Measurements from ENCODE around the gene CES3. TPM values are rescaled to one million over a fixed set of nuclear protein-coding genes. Genes with fewer than 3 reads are reported as not detected.

CES3 gene
- total RNA-seq, 2 donors from 2014 or later = 2.6 to 4.2 TPM

GRCh38 chr16:67009158-67009557, 48.1 kb downstream of the CES3 start:
- peaks cover 14% of the 10 kb centered on the region for H3K4me1 Mint-ChIP-seq
- peaks cover 23% of the 10 kb centered on the region for H3K36me3 Mint-ChIP-seq (ENCODE audit: low read depth)
- no peak for ATAC-seq (replicated peaks)
- H3K9me3 Mint-ChIP-seq = no peaks in the 10 kb centered on the region
- H3K27me3 Mint-ChIP-seq = no peaks in the 10 kb centered on the region
- peak overlapping the region; percentile 25 for H3K27ac Mint-ChIP-seq
- no peak overlapping the region for H3K4me3 Mint-ChIP-seq

GRCh38 chr16:67011274-67011673, 50.2 kb downstream of the CES3 start:
- Mint-ChIP-seq H3K36me3 (ENCODE audit: low read depth) (peaks cover 11% of the 10 kb centered on the region), H3K9me3 (no peaks in the 10 kb centered on the region), H3K27me3 (no peaks in the 10 kb centered on the region), H3K4me3 (peak overlapping the region; percentile 84), H3K4me1 (peaks cover 14% of the 10 kb centered on the region), H3K27ac (peak overlapping the region; percentile 7)
- ATAC-seq (replicated peaks) = no peak

DNA sequence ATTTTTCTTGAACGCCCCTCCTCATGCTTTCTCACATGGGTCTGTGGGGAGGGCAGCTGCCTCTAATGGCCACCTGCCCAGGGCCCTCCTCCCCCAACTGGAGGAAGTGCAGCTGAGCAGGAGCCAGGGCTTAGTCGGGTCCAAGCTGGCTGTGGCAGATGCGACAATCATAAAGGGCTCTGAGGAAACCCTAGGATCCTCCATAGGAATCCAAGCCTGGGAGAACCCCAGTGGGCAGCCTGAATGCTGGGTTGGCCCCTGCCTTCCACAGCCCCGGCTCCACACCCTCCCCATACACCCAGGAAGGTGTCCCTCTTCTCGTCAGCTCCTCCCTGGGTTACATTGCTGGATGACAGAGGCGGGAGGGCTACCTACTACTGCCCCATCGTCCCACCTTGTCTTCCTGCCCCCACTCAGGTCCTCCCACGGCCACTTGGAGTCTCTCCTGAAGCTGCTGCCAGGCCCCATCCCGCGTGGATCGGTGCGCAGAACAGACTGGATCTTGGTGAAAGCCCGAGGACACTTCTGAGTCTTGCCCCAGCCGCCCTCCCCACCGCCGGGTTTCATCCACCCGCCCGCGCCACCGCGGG, 52.3 kb downstream of the CES3 start:
- H3K4me3 Mint-ChIP-seq = peak overlapping the region; percentile 84
- H3K4me1 Mint-ChIP-seq = peaks cover 9% of the 10 kb centered on the region
- H3K27ac Mint-ChIP-seq = peak overlapping the region; percentile 89
- H3K9me3 Mint-ChIP-seq = no peaks in the 10 kb centered on the region
- peaks cover 11% of the 10 kb centered on the region for H3K36me3 Mint-ChIP-seq (ENCODE audit: low read depth)
- H3K27me3 Mint-ChIP-seq = no peaks in the 10 kb centered on the region
- ATAC-seq (replicated peaks) = peak; percentile 2

- Mint-ChIP-seq H3K36me3 (ENCODE audit: low read depth) (peaks cover 11% of the 10 kb centered on the region), H3K4me1 (peaks cover 9% of the 10 kb centered on the region), H3K4me3 (peak overlapping the region; percentile 84), H3K27ac (peak overlapping the region; percentile 89), H3K27me3 (no peaks in the 10 kb centered on the region), H3K9me3 (no peaks in the 10 kb centered on the region)
- ATAC-seq (replicated peaks) = peak; percentile 66
Observed at GRCh38 chr16:67013823-67014633, 53.0 kb downstream of the CES3 start.

DNA sequence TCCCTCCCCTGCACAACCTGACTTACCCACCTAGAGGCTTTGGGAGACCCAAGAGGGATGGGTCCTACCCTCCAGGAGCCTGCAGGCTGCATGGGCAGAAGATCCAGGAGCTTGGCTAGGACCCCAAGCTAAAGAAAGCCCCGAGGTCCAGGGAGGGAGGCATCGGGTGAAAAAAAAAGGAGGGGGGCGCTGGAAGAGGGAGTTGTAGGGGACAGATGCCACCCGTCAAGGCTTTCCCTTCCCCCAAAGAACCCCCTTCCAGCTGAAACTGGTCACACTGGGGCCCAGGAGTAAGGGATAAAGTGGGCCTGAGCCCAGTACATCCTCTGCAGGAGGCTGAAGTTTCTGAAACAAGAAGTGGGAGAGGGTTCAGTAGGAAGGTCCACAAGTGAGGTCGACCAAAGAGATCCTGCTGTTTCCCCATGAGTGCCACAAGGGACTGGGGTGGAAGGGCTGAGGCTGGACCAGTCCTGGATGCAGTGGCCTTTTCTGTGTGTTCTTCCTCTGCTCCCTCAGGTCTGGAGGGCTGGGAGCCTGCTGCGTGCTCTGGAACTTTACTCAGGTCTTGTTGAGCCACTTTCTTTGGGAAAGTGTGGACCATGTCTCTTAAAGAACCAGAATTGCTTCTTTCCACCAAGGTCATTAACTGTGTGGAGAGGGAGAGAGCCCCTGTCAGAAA, 53.7 kb downstream of the CES3 start:
- Mint-ChIP-seq H3K4me3 (peak overlapping the region; percentile 84), H3K4me1 (peaks cover 9% of the 10 kb centered on the region), H3K27me3 (no peaks in the 10 kb centered on the region), H3K36me3 (ENCODE audit: low read depth) (peaks cover 11% of the 10 kb centered on the region), H3K9me3 (no peaks in the 10 kb centered on the region), H3K27ac (peak overlapping the region; percentile 87)
- ATAC-seq (replicated peaks) = no peak

- H3K27ac Mint-ChIP-seq = no peak overlapping the region
- H3K9me3 Mint-ChIP-seq = no peaks in the 10 kb centered on the region
- peak overlapping the region; percentile 84 for H3K4me3 Mint-ChIP-seq
- ATAC-seq (replicated peaks) = no peak
- no peaks in the 10 kb centered on the region for H3K27me3 Mint-ChIP-seq
- peaks cover 9% of the 10 kb centered on the region for H3K4me1 Mint-ChIP-seq
- H3K36me3 Mint-ChIP-seq (ENCODE audit: low read depth) = peaks cover 11% of the 10 kb centered on the region
Observed at GRCh38 chr16:67015313-67015731, 54.3 kb downstream of the CES3 start.

- Mint-ChIP-seq H3K27ac (peak overlapping the region; percentile 32), H3K4me3 (no peak overlapping the region), H3K9me3 (no peaks in the 10 kb centered on the region), H3K36me3 (ENCODE audit: low read depth) (peaks cover 5% of the 10 kb centered on the region), H3K27me3 (no peaks in the 10 kb centered on the region), H3K4me1 (peaks cover 7% of the 10 kb centered on the region)
- no peak for ATAC-seq (replicated peaks)
Observed at GRCh38 chr16:67016143-67016542, 55.1 kb downstream of the CES3 start.

GRCh38 chr16:67016681-67017420, 55.8 kb downstream of the CES3 start:
- no peaks in the 10 kb centered on the region for H3K9me3 Mint-ChIP-seq
- peaks cover 7% of the 10 kb centered on the region for H3K4me1 Mint-ChIP-seq
- ATAC-seq (replicated peaks) = no peak
- no peak overlapping the region for H3K4me3 Mint-ChIP-seq
- H3K27me3 Mint-ChIP-seq = no peaks in the 10 kb centered on the region
- peaks cover 5% of the 10 kb centered on the region for H3K36me3 Mint-ChIP-seq (ENCODE audit: low read depth)
- H3K27ac Mint-ChIP-seq = peak overlapping the region; percentile 32

DNA sequence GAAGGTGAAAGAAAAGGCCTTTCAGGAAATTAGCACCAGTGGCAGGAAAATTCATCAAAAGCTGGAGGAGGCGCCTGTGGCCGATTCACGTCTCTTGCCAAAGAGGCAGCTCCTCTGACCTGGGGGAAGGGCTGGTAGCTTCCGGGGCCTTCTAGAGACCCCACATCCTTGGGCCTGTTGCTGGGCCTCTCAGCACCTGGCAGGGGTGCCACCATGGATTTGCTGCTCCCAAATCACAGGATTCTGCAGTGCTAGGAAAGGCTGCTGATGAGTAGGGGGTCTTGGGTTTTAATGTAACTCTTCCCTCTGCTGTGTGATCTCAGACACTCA, 56.3 kb downstream of the CES3 start:
- Mint-ChIP-seq H3K4me3 (no peak overlapping the region), H3K9me3 (no peaks in the 10 kb centered on the region), H3K4me1 (peaks cover 7% of the 10 kb centered on the region), H3K27ac (no peak overlapping the region), H3K36me3 (ENCODE audit: low read depth) (peaks cover 5% of the 10 kb centered on the region), H3K27me3 (no peaks in the 10 kb centered on the region)
- ATAC-seq (replicated peaks) = no peak

DNA sequence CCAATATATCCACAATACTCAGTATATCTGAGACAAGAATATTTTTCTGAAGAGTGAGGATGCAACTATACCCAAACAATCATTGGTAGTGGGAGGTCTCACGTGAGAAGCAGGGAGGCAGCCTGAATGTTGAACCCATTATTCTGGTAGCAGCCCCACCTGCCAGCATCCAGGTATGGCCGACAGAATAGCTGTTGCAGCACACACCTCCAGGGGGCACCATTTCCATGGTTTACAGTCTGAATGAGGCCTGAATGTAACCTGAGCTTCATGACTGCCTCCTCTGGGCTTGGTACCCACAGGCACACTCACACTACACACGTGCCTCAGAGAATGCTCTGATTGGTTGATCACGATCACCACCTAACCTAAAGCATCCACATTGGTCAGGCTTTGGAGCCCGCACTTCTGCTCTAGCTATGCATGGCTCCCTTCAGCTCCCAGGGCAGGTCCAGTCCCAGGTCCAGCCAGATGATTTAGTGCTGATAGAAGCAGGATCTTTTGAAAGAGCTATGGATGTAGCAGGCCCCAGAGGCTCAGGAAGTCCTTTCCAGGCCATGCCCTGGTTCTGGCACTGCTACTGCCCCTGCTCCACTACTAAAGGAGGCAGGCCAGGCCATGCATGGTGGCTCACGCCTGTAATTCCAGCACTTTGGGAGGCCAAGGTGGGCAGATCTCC, 56.9 kb downstream of the CES3 start:
- peaks cover 6% of the 10 kb centered on the region for H3K4me1 Mint-ChIP-seq
- H3K4me3 Mint-ChIP-seq = no peak overlapping the region
- no peak overlapping the region for H3K27ac Mint-ChIP-seq
- no peaks in the 10 kb centered on the region for H3K9me3 Mint-ChIP-seq
- no peaks in the 10 kb centered on the region for H3K27me3 Mint-ChIP-seq
- peak; percentile 93 for ATAC-seq (replicated peaks)
- H3K36me3 Mint-ChIP-seq (ENCODE audit: low read depth) = peaks cover 4% of the 10 kb centered on the region

- Mint-ChIP-seq H3K27me3 (no peaks in the 10 kb centered on the region), H3K36me3 (ENCODE audit: low read depth) (no peaks in the 10 kb centered on the region), H3K4me1 (peaks cover 3% of the 10 kb centered on the region), H3K9me3 (no peaks in the 10 kb centered on the region), H3K27ac (no peak overlapping the region), H3K4me3 (no peak overlapping the region)
- ATAC-seq (replicated peaks) = no peak
Observed at GRCh38 chr16:67019171-67019570, 58.1 kb downstream of the CES3 start.

GRCh38 chr16:67021321-67021720, 60.3 kb downstream of the CES3 start:
- H3K4me1 Mint-ChIP-seq = peaks cover 3% of the 10 kb centered on the region
- H3K27me3 Mint-ChIP-seq = no peaks in the 10 kb centered on the region
- no peaks in the 10 kb centered on the region for H3K9me3 Mint-ChIP-seq
- H3K27ac Mint-ChIP-seq = no peak overlapping the region
- ATAC-seq (replicated peaks) = no peak
- no peak overlapping the region for H3K4me3 Mint-ChIP-seq
- no peaks in the 10 kb centered on the region for H3K36me3 Mint-ChIP-seq (ENCODE audit: low read depth)

- no peaks in the 10 kb centered on the region for H3K9me3 Mint-ChIP-seq
- no peaks in the 10 kb centered on the region for H3K36me3 Mint-ChIP-seq (ENCODE audit: low read depth)
- H3K4me3 Mint-ChIP-seq = no peak overlapping the region
- H3K27me3 Mint-ChIP-seq = no peaks in the 10 kb centered on the region
- peaks cover 3% of the 10 kb centered on the region for H3K4me1 Mint-ChIP-seq
- H3K27ac Mint-ChIP-seq = peak overlapping the region; percentile 51
- no peak for ATAC-seq (replicated peaks)
Observed at GRCh38 chr16:67022531-67023214, 61.6 kb downstream of the CES3 start.

Data from activated T-helper 17 cell treated with anti-CD3 and anti-CD28 coated beads, Interleukin-2, amount 50 U/mL, for 72 hours (primary cell).